GM06990 (cell line): ENCODE data around the gene PGS1.
A peak's percentile ranks its signal among the peaks of the same experiment; 100 is the strongest.

Source experiments
- DNase-seq: peaks from one replicate; pipeline ENCODE4 v3.0.0-alpha.2; 2011; ENCODE audit not compliant: insufficient read length; ENCODE audit errors: extremely low read depth
- H3K27me3 ChIP-seq: replicated peaks from 2 replicates; pipeline ENCODE4 v1.6.0; 2011; ENCODE audit warnings: low read length; ENCODE audit not compliant: control insufficient read depth, insufficient read depth
- H3K36me3 ChIP-seq: 2 replicates; pipeline ENCODE4 v1.5.1; 2011; ENCODE audit warnings: low read length; ENCODE audit not compliant: control insufficient read depth, insufficient read depth
- H3K4me3 ChIP-seq: replicated peaks from 2 replicates; pipeline ENCODE4 v1.5.1; 2011; ENCODE audit warnings: low read depth, mild to moderate bottlenecking, control low read depth, low read length
- CTCF ChIP-seq: IDR thresholded peaks from 2 replicates; pipeline ENCODE4 v1.5.1; 2011; ENCODE audit warnings: low read length, control low read depth, mild to moderate bottlenecking, inconsistent platforms; ENCODE audit not compliant: insufficient read depth, poor library complexity, severe bottlenecking

Gene PGS1

DNA sequence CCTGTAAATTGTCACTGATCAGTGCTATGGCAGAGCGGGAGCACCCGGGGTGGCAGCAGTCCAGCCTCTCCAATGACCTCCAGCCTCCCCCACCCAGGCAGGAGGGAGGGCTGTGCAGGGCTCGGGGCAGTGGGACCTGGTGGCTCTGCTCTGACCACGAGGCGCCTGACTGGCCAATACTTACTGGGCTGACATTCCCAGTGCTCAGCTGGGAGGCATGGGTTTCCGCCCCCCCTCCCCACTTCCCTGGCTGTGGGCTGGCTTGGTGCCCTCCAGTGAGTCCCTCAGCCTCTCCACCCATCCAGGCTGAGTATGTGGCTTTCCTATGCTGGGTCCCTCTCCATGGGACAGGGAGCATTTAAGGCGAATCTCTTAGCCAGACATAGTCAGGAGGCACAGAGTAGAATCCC is 21.3 kb upstream of the PGS1 start:
- DNase-seq = no peak
- Histone ChIP-seq H3K4me3 (peak overlapping the region; percentile 17), H3K36me3 (no peaks in the 10 kb centered on the region; the same call in 1 of the 2 replicates), H3K27me3 (no peaks in the 10 kb centered on the region; the same call in 1 of the 2 replicates)
- TF ChIP-seq CTCF = no peak

- DNase-seq = no peak
- no peaks in the 10 kb centered on the region; the same call in 1 of the 2 replicates for H3K27me3 ChIP-seq
- TF ChIP-seq CTCF = no peak
- H3K4me3 ChIP-seq = peak overlapping the region; percentile 73
- H3K36me3 ChIP-seq = no peaks in the 10 kb centered on the region; the same call in 1 of the 2 replicates
Measured at GRCh38 chr17:78357672-78358537, 20.5 kb upstream of the PGS1 start.

- H3K27me3 ChIP-seq = no peaks in the 10 kb centered on the region; the same call in 1 of the 2 replicates
- H3K4me3 ChIP-seq = peak overlapping the region; percentile 73
Measured at GRCh38 chr17:78358538-78359320, 19.7 kb upstream of the PGS1 start.

GRCh38 chr17:78359321-78359996 is 19.0 kb upstream of the PGS1 start:
- Histone ChIP-seq H3K4me3 (peak overlapping the region; percentile 73), H3K27me3 (no peaks in the 10 kb centered on the region; the same call in 1 of the 2 replicates)

More at GRCh38 chr17:78358538-78359320, 19.7 kb upstream of the PGS1 start:
- peak; percentile 66 for DNase-seq
- TF ChIP-seq CTCF = no peak
- no peaks in the 10 kb centered on the region; the same call in 1 of the 2 replicates for H3K36me3 ChIP-seq

More at GRCh38 chr17:78359321-78359996, 19.0 kb upstream of the PGS1 start:
- no peaks in the 10 kb centered on the region; the same call in 1 of the 2 replicates for H3K36me3 ChIP-seq
- DNase-seq = no peak
- no peak for TF ChIP-seq CTCF
